ENCODE measurements around the gene ZCWPW1. TPM values are rescaled to one million over a fixed set of nuclear protein-coding genes. Genes with fewer than 3 reads are reported as not detected.
"Not testable (repeated sequence)": the region's sequence is repeated elsewhere in the genome, so short reads cannot be mapped to it uniquely, and the experiment has no call there.

Gene ZCWPW1
- total RNA-seq, 3 donors from 2014 or later (not counting 1 experiment from before 2014, with no cell fraction given), result 5.6 to 7.8 (median 7.2) TPM

GRCh38 chr7:100387695-100388094 is 40.8 kb downstream of the ZCWPW1 start:
- intact Hi-C loops (cut with micrococcal nuclease), result no loop called here
- H3K9me3 ChIP-seq (ENCODE audit: control insufficient read depth, insufficient read depth, low read length), result no peaks in the 10 kb centered on the region
- Mint-ChIP-seq H3K27ac (no peak overlapping the region), H3K4me1 (peaks cover 11% of the 10 kb centered on the region in 2 donors), H3K36me3 (no peaks in the 10 kb centered on the region), H3K27me3 (ENCODE audit: low read depth in 2 of 2) (peaks cover 0 to 3% of the 10 kb centered on the region in 2 donors), H3K4me3 (no peak overlapping the region), H3K9me3 (no peaks in the 10 kb centered on the region)
- ATAC-seq, result no peak
- peaks cover 8% of the 10 kb centered on the region for H3K4me1 ChIP-seq (ENCODE audit: control insufficient read depth, insufficient read depth, low read length)
- 83% methylated on average over 1 of the region's 2 CpGs for WGBS (ENCODE audit: insufficient coverage)
- H3K4me3 ChIP-seq (ENCODE audit: low read length), result no peak overlapping the region
- H3K27ac ChIP-seq (ENCODE audit: low read length), result no peak overlapping the region
- H3K27me3 ChIP-seq (ENCODE audit: control insufficient read depth, insufficient read depth, low read length), result no peaks in the 10 kb centered on the region
- H3K36me3 ChIP-seq (ENCODE audit: control insufficient read depth, insufficient read depth, low read length), result no peaks in the 10 kb centered on the region
- DNase-seq, result no peak
- no peak for TF ChIP-seq CTCF (IDR thresholded peaks at IDR 0.05)

- ATAC-seq, result no peak
- H3K9me3 Mint-ChIP-seq, result no peaks in the 10 kb centered on the region
- no peak overlapping the region for H3K27ac Mint-ChIP-seq
- H3K4me3 Mint-ChIP-seq, result no peak overlapping the region
- no peaks in the 10 kb centered on the region for H3K36me3 Mint-ChIP-seq
- H3K27me3 Mint-ChIP-seq (ENCODE audit: low read depth in 2 of 2), result peaks cover 0 to 3% of the 10 kb centered on the region in 2 donors
- H3K4me1 Mint-ChIP-seq, result peaks cover 18% of the 10 kb centered on the region in 2 donors
- DNase-seq, result no peak
- no peak for TF ChIP-seq CTCF (IDR thresholded peaks at IDR 0.05)
- no peak overlapping the region for H3K27ac ChIP-seq (ENCODE audit: low read length)
- peaks cover 10% of the 10 kb centered on the region for H3K4me1 ChIP-seq (ENCODE audit: control insufficient read depth, insufficient read depth, low read length)
- intact Hi-C loops (cut with micrococcal nuclease), result no loop called here
- no peaks in the 10 kb centered on the region for H3K36me3 ChIP-seq (ENCODE audit: control insufficient read depth, insufficient read depth, low read length)
- no peaks in the 10 kb centered on the region for H3K27me3 ChIP-seq (ENCODE audit: control insufficient read depth, insufficient read depth, low read length)
- no peak overlapping the region for H3K4me3 ChIP-seq (ENCODE audit: low read length)
- H3K9me3 ChIP-seq (ENCODE audit: control insufficient read depth, insufficient read depth, low read length), result no peaks in the 10 kb centered on the region
- WGBS (ENCODE audit: insufficient coverage), result 77% methylated on average over 3 of the region's 5 CpGs
Measured at GRCh38 chr7:100386940-100387339, 41.6 kb downstream of the ZCWPW1 start.

- Histone ChIP-seq H3K9me3 (ENCODE audit: control insufficient read depth, insufficient read depth, low read length) (no peaks in the 10 kb centered on the region), H3K36me3 (ENCODE audit: control insufficient read depth, insufficient read depth, low read length) (no peaks in the 10 kb centered on the region), H3K4me1 (ENCODE audit: control insufficient read depth, insufficient read depth, low read length) (peaks cover 13% of the 10 kb centered on the region), H3K27ac (ENCODE audit: low read length) (no peak overlapping the region), H3K4me3 (ENCODE audit: low read length) (no peak overlapping the region), H3K27me3 (ENCODE audit: control insufficient read depth, insufficient read depth, low read length) (no peaks in the 10 kb centered on the region)
- Mint-ChIP-seq H3K9me3 (no peaks in the 10 kb centered on the region), H3K27ac (no peak overlapping the region), H3K27me3 (ENCODE audit: low read depth in 2 of 2) (peaks cover 0 to 3% of the 10 kb centered on the region in 2 donors), H3K4me1 (peaks cover 12 to 18% of the 10 kb centered on the region in 2 donors), H3K4me3 (no peak overlapping the region), H3K36me3 (no peaks in the 10 kb centered on the region)
- TF ChIP-seq CTCF (IDR thresholded peaks at IDR 0.05), result no peak
- WGBS (ENCODE audit: insufficient coverage), result 89% methylated on average over 5 of the region's 6 CpGs
- ATAC-seq (no peak), DNase-seq (no peak)
- intact Hi-C loops (cut with micrococcal nuclease), result no loop called here
Measured at GRCh38 chr7:100384628-100385294, 43.7 kb downstream of the ZCWPW1 start.

- peaks cover 12 to 18% of the 10 kb centered on the region in 2 donors for H3K4me1 Mint-ChIP-seq
- H3K4me3 Mint-ChIP-seq, result peak overlapping the region; percentile 47
- H3K9me3 ChIP-seq (ENCODE audit: control insufficient read depth, insufficient read depth, low read length); H3K27me3 Mint-ChIP-seq (ENCODE audit: low read depth in 2 of 2); H3K36me3 ChIP-seq (ENCODE audit: control insufficient read depth, insufficient read depth, low read length); DNase-seq; H3K9me3 Mint-ChIP-seq; H3K4me3 ChIP-seq (ENCODE audit: low read length); intact Hi-C loops (cut with micrococcal nuclease); H3K27me3 ChIP-seq (ENCODE audit: control insufficient read depth, insufficient read depth, low read length); H3K36me3 Mint-ChIP-seq: not testable (repeated sequence)
- ATAC-seq, result peak in 2 of 3 donors; percentile 44 to 60
- peak overlapping the region; percentile 56 to 67 for H3K27ac Mint-ChIP-seq
- peaks cover 13% of the 10 kb centered on the region for H3K4me1 ChIP-seq (ENCODE audit: control insufficient read depth, insufficient read depth, low read length)
- WGBS (ENCODE audit: insufficient coverage), result 56% methylated on average over 8 of the region's 8 CpGs
- peak overlapping the region; percentile 0 for H3K27ac ChIP-seq (ENCODE audit: low read length)
Measured at GRCh38 chr7:100382234-100382853, 46.2 kb downstream of the ZCWPW1 start.

GRCh38 chr7:100381531-100382233 is 46.8 kb downstream of the ZCWPW1 start:
- H3K4me1 Mint-ChIP-seq, result peaks cover 12 to 18% of the 10 kb centered on the region in 2 donors
- H3K9me3 Mint-ChIP-seq; H3K36me3 ChIP-seq (ENCODE audit: control insufficient read depth, insufficient read depth, low read length); H3K27me3 ChIP-seq (ENCODE audit: control insufficient read depth, insufficient read depth, low read length); H3K4me3 ChIP-seq (ENCODE audit: low read length); H3K27me3 Mint-ChIP-seq (ENCODE audit: low read depth in 2 of 2); H3K36me3 Mint-ChIP-seq; H3K27ac Mint-ChIP-seq; DNase-seq; H3K4me3 Mint-ChIP-seq; ATAC-seq; intact Hi-C loops (cut with micrococcal nuclease); H3K27ac ChIP-seq (ENCODE audit: low read length); H3K9me3 ChIP-seq (ENCODE audit: control insufficient read depth, insufficient read depth, low read length): not testable (repeated sequence)
- peaks cover 13% of the 10 kb centered on the region for H3K4me1 ChIP-seq (ENCODE audit: control insufficient read depth, insufficient read depth, low read length)
- WGBS (ENCODE audit: insufficient coverage), result 96% methylated on average over 48 of the region's 49 CpGs

Data from natural killer cell (primary cell).